GM06990 (cell line): Measurements from ENCODE around the gene BCAP31.

ENCODE experiments used
- DNase-seq: peaks from one replicate; pipeline ENCODE4 v3.0.0-alpha.2; 2011; ENCODE audit not compliant: insufficient read length; ENCODE audit errors: extremely low read depth
- H3K27me3 ChIP-seq: replicated peaks from 2 replicates; pipeline ENCODE4 v1.6.0; 2011; ENCODE audit warnings: low read length; ENCODE audit not compliant: control insufficient read depth, insufficient read depth
- H3K36me3 ChIP-seq: 2 replicates; pipeline ENCODE4 v1.5.1; 2011; ENCODE audit warnings: low read length; ENCODE audit not compliant: control insufficient read depth, insufficient read depth
- H3K4me3 ChIP-seq: replicated peaks from 2 replicates; pipeline ENCODE4 v1.5.1; 2011; ENCODE audit warnings: low read depth, mild to moderate bottlenecking, control low read depth, low read length
- TF ChIP-seq, protein P1 (sequence below): IDR thresholded peaks from 2 replicates; pipeline ENCODE4 v1.5.1; 2011; ENCODE audit warnings: low read length, control low read depth, mild to moderate bottlenecking, inconsistent platforms; ENCODE audit not compliant: insufficient read depth, poor library complexity, severe bottlenecking

BCAP31 gene

DNA sequence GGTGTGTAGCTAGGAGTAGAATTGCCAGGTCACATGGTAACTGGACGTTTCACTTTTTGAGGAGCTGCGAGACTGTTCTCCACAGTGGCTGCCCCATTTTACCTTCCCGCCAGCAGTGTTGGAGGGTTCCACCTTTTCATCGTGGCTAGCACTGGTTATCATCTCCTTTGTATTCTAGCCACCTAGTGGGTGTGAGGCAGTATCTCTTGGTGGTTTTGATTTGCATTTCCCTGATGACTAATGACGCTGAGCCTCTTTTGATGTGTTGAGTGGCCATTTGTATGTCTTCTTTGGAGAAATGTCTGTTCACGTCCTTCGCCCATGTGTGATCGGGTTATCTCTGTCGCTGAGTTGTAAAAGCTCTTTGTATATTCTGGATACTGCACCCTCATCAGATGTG, 11.1 kb upstream of the BCAP31 start:
- TF ChIP-seq, protein P1, sequence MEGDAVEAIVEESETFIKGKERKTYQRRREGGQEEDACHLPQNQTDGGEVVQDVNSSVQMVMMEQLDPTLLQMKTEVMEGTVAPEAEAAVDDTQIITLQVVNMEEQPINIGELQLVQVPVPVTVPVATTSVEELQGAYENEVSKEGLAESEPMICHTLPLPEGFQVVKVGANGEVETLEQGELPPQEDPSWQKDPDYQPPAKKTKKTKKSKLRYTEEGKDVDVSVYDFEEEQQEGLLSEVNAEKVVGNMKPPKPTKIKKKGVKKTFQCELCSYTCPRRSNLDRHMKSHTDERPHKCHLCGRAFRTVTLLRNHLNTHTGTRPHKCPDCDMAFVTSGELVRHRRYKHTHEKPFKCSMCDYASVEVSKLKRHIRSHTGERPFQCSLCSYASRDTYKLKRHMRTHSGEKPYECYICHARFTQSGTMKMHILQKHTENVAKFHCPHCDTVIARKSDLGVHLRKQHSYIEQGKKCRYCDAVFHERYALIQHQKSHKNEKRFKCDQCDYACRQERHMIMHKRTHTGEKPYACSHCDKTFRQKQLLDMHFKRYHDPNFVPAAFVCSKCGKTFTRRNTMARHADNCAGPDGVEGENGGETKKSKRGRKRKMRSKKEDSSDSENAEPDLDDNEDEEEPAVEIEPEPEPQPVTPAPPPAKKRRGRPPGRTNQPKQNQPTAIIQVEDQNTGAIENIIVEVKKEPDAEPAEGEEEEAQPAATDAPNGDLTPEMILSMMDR = no peak
- DNase-seq = no peak
- no peaks in the 10 kb centered on the region for H3K27me3 ChIP-seq
- no peak overlapping the region for H3K4me3 ChIP-seq
- H3K36me3 ChIP-seq = no peaks in the 10 kb centered on the region

GRCh38 chrX:153734871-153735270, 10.7 kb upstream of the BCAP31 start:
- Histone ChIP-seq H3K4me3 (no peak overlapping the region), H3K36me3 (no peaks in the 10 kb centered on the region), H3K27me3 (no peaks in the 10 kb centered on the region)
- DNase-seq = no peak
- TF ChIP-seq, protein P1 = no peak

GRCh38 chrX:153733651-153734240, 9.6 kb upstream of the BCAP31 start:
- Histone ChIP-seq H3K4me3 (no peak overlapping the region), H3K36me3 (no peaks in the 10 kb centered on the region), H3K27me3 (no peaks in the 10 kb centered on the region)
- TF ChIP-seq, protein P1 = no peak
- no peak for DNase-seq

DNA sequence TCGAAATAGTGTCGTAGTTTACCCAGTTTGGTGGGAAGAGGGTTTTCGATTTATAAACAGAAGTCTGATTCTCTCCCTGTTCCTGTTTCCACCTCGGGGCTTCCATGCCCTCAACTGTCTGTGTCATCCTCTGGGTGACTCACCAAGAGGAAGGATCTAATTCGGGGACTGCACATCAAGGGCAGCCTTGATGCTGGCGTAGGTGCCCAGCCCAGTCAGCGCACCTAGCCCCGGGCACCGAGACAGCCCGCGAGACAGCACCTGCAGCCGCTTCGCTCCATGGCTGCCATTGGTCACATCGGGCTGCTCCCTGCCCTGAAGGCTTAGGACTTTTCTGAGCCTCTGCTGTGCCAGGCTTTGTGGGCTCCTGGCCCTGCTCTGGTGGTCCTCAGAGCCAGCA, 8.2 kb upstream of the BCAP31 start:
- no peaks in the 10 kb centered on the region for H3K27me3 ChIP-seq
- no peak for DNase-seq
- H3K36me3 ChIP-seq = no peaks in the 10 kb centered on the region
- no peak overlapping the region for H3K4me3 ChIP-seq
- TF ChIP-seq, protein P1 = no peak

GRCh38 chrX:153731845-153732215, 7.6 kb upstream of the BCAP31 start:
- H3K27me3 ChIP-seq = no peaks in the 10 kb centered on the region
- TF ChIP-seq, protein P1 = no peak
- H3K4me3 ChIP-seq = no peak overlapping the region
- no peak for DNase-seq
- H3K36me3 ChIP-seq = no peaks in the 10 kb centered on the region
